Endodermal cell (in vitro differentiated cells): ENCODE data around the gene SNX4. TPM values are rescaled to one million over a fixed set of nuclear protein-coding genes. Genes with fewer than 3 reads are reported as not detected.
"Not testable (repeated sequence)": the region's sequence is repeated elsewhere in the genome, so short reads cannot be mapped to it uniquely, and the experiment has no call there.

Experiments
- DNase-seq: peaks from one replicate; pipeline ENCODE4 v3.0.0-alpha.2; 2017
- H3K27ac ChIP-seq: 2 replicates; pipeline ENCODE4 v1.5.1; 2013; ENCODE audit warnings: mild to moderate bottlenecking, low read depth, low read length, moderate library complexity
- H3K27me3 ChIP-seq: 2 replicates; pipeline ENCODE4 v1.6.1; 2013; ENCODE audit warnings: mild to moderate bottlenecking, low read length, moderate library complexity; ENCODE audit not compliant: insufficient read depth, control insufficient read depth, poor library complexity, severe bottlenecking
- H3K36me3 ChIP-seq: 2 replicates; pipeline ENCODE4 v1.7.0; 2013; ENCODE audit warnings: mild to moderate bottlenecking, low read length, moderate library complexity; ENCODE audit not compliant: control insufficient read depth, insufficient read depth
- H3K4me1 ChIP-seq: one replicate; pipeline ENCODE4 v1.7.0; 2013; ENCODE audit warnings: low read length; ENCODE audit not compliant: control insufficient read depth, insufficient read depth
- H3K4me3 ChIP-seq: 2 replicates; pipeline ENCODE4 v1.5.1; 2013; ENCODE audit warnings: mild to moderate bottlenecking, low read length, moderate library complexity
- H3K9ac ChIP-seq: 2 replicates; pipeline ENCODE4 v1.6.1; 2013; ENCODE audit warnings: mild to moderate bottlenecking, low read length, moderate library complexity; ENCODE audit not compliant: poor library complexity, severe bottlenecking; ENCODE audit errors: extremely low read depth
- H3K9me3 ChIP-seq: 2 replicates; pipeline ENCODE4 v1.6.1; 2013; ENCODE audit warnings: mild to moderate bottlenecking, low read length, moderate library complexity; ENCODE audit not compliant: control insufficient read depth
- H3K27ac Mint-ChIP-seq: 2 replicates; pipeline ENCODE4 v1.8.0; 2020; ENCODE audit warnings: mixed read lengths
- H3K27me3 Mint-ChIP-seq: 2 replicates; pipeline ENCODE4 v1.8.0; 2021; ENCODE audit warnings: mild to moderate bottlenecking, mixed read lengths; ENCODE audit not compliant: insufficient read depth
- H3K36me3 Mint-ChIP-seq: 2 replicates; pipeline ENCODE4 v1.8.0; 2020; ENCODE audit warnings: low read depth, mixed read lengths
- H3K4me1 Mint-ChIP-seq: 2 replicates; pipeline ENCODE4 v1.8.0; 2020; ENCODE audit warnings: mixed read lengths
- H3K4me3 Mint-ChIP-seq: 2 replicates; pipeline ENCODE4 v1.8.0; 2020; ENCODE audit warnings: mild to moderate bottlenecking, moderate library complexity, mixed read lengths
- H3K9me3 Mint-ChIP-seq: 2 replicates; pipeline ENCODE4 v1.8.0; 2020; ENCODE audit warnings: mild to moderate bottlenecking, mixed read lengths
- WGBS, 2 experiments: methylation state at CpG; one replicate each; pipeline versions ENCODE4 v1.1.5 to v1.1.7; 2013; ENCODE audit warnings: missing lambda C conversion rate in 2 of 2, mixed read lengths in 1 of 2; ENCODE audit not compliant: insufficient coverage in 1 of 2, insufficient read length in 1 of 2; 5-methylcytosine and 5-hydroxymethylcytosine counted together
- total RNA-seq, 2 donors: library from RNA; stranded (reverse); fragmentation: NEBNext Ultra II Directional in 1 of 2; extraction: Animal tissue kit (Norgen Biotek cat#: 25700) in 1 of 2; gene quantifications; 2 replicates in 1 of 2; 3 replicates in 1 of 2; pipeline ENCODE4 v1.2.1, GENCODE V29; 2021
- TF ChIP-seq, protein P1 (sequence below): fragments of 200-600 bp; sonication (generic); conservative IDR thresholded peaks from 2 replicates; pipeline ENCODE4 v1.5.0; 2021; ENCODE audit warnings: antibody characterized with exemption, mild to moderate bottlenecking

SNX4 gene
- total RNA-seq, 2 donors from 2014 or later, result 33.2 to 33.9 TPM

DNA sequence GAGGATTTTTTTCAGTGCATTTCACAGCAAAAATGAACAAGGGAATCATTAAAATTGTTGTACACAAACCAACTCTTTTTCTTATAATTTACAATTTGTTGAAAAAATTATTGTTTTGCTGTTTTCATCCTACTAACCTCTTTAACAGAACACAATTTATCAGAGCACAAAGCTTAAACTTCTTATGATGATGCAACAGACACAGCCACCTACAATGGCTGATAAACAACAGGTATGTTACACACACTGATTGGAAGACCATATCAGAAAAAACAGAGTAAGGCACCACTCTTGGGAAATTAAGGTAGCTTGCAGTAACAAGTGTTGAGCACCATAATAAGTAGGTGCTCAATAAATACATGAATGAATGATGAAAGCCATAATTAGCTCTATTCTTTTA lies 8.9 kb upstream of the SNX4 start:
- peaks cover 32% of the 10 kb centered on the region for H3K36me3 ChIP-seq
- no peak overlapping the region for H3K9ac ChIP-seq

GRCh38 chr3:125525153-125525552 lies 5.2 kb upstream of the SNX4 start:
- Mint-ChIP-seq H3K27ac (peak overlapping the region; percentile 20), H3K4me1 (peaks cover 5% of the 10 kb centered on the region), H3K4me3 (no peak overlapping the region), H3K9me3 (no peaks in the 10 kb centered on the region), H3K36me3 (peaks cover 24% of the 10 kb centered on the region), H3K27me3 (no peaks in the 10 kb centered on the region)
- Histone ChIP-seq H3K27ac (no peak overlapping the region), H3K9ac (no peak overlapping the region), H3K36me3 (peaks cover 15% of the 10 kb centered on the region), H3K27me3 (no peaks in the 10 kb centered on the region), H3K9me3 (no peaks in the 10 kb centered on the region), H3K4me1 (no peaks in the 10 kb centered on the region), H3K4me3 (no peak overlapping the region)
- no peak for DNase-seq
- 92 to 100% methylated on average over 2 to 4 of the region's 4 CpGs for WGBS, 2 experiments
- TF ChIP-seq, protein P1, sequence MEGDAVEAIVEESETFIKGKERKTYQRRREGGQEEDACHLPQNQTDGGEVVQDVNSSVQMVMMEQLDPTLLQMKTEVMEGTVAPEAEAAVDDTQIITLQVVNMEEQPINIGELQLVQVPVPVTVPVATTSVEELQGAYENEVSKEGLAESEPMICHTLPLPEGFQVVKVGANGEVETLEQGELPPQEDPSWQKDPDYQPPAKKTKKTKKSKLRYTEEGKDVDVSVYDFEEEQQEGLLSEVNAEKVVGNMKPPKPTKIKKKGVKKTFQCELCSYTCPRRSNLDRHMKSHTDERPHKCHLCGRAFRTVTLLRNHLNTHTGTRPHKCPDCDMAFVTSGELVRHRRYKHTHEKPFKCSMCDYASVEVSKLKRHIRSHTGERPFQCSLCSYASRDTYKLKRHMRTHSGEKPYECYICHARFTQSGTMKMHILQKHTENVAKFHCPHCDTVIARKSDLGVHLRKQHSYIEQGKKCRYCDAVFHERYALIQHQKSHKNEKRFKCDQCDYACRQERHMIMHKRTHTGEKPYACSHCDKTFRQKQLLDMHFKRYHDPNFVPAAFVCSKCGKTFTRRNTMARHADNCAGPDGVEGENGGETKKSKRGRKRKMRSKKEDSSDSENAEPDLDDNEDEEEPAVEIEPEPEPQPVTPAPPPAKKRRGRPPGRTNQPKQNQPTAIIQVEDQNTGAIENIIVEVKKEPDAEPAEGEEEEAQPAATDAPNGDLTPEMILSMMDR, result no peak

More for the DNA sequence above, 8.9 kb upstream of the SNX4 start:
- Histone ChIP-seq H3K9me3 (no peaks in the 10 kb centered on the region), H3K27me3 (no peaks in the 10 kb centered on the region), H3K27ac (no peak overlapping the region), H3K4me1 (no peaks in the 10 kb centered on the region), H3K4me3 (no peak overlapping the region)
- no peaks in the 10 kb centered on the region for H3K27me3 Mint-ChIP-seq
- H3K9me3 Mint-ChIP-seq, result no peaks in the 10 kb centered on the region
- H3K4me3 Mint-ChIP-seq, result no peak overlapping the region
- TF ChIP-seq, protein P1, result no peak
- no peak for DNase-seq
- peaks cover 35% of the 10 kb centered on the region for H3K36me3 Mint-ChIP-seq
- H3K4me1 Mint-ChIP-seq, result peaks cover 5% of the 10 kb centered on the region
- no peak overlapping the region for H3K27ac Mint-ChIP-seq

DNA sequence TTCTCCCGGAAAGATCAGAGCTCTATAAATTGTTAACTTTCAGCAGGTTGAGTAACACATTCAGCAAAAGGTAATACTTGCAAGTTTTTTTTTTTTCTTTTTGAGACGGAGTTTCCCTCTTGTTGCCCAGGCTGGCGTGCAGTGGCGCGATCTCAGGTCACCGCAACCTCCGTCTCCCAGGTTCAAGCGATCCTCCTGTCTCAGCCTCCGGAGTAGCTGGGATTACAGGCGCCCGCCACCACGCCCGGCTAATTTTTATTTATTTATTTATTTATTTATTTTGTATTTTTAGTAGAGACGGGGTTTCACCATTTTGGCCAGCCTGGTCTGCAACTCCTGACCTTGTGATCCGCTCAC lies 539 bp upstream of the SNX4 start:
- 92 to 98% methylated on average over 10 to 11 of the region's 15 CpGs for WGBS, 2 experiments
- peak overlapping the region; percentile 96 for H3K4me3 Mint-ChIP-seq

DNA sequence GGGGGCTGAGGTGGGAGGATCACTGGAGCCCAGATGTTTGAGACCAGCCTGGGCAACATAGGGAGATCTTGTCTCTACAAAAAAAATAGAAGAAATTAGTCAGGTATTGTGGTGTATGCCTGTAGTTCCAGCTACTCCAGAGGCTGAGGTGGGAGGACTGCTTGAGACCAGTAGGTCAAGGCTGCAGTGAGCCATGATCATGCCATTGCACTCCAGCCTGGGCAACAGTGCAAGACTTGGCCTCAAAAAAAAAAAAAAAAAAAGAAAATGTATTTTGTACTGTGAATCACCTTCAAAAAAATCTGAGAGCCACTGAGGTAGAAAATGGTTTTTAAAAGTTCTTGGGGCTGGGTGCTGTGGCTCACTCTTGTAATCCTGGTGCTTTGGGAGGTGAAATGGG lies 4.6 kb downstream of the SNX4 start:
- no peak overlapping the region for H3K27ac Mint-ChIP-seq
- H3K4me1 Mint-ChIP-seq, result peaks cover 6% of the 10 kb centered on the region
- Histone ChIP-seq H3K36me3 (peaks cover 42% of the 10 kb centered on the region), H3K4me1 (no peaks in the 10 kb centered on the region), H3K4me3 (no peak overlapping the region), H3K27me3 (no peaks in the 10 kb centered on the region), H3K9me3 (no peaks in the 10 kb centered on the region), H3K27ac (no peak overlapping the region), H3K9ac (no peak overlapping the region)
- no peaks in the 10 kb centered on the region for H3K27me3 Mint-ChIP-seq
- no peak for DNase-seq
- H3K4me3 Mint-ChIP-seq, result no peak overlapping the region
- peaks cover 21% of the 10 kb centered on the region for H3K36me3 Mint-ChIP-seq
- TF ChIP-seq, protein P1, result no peak
- H3K9me3 Mint-ChIP-seq, result no peaks in the 10 kb centered on the region

More for the DNA sequence above, 539 bp upstream of the SNX4 start:
- Mint-ChIP-seq H3K4me1 (peaks cover 10% of the 10 kb centered on the region), H3K27ac (peak overlapping the region; percentile 85)
- not testable (repeated sequence) for H3K4me1 ChIP-seq, H3K9me3 ChIP-seq, H3K27me3 ChIP-seq, H3K27me3 Mint-ChIP-seq, DNase-seq, H3K9me3 Mint-ChIP-seq, H3K36me3 Mint-ChIP-seq
- Histone ChIP-seq H3K36me3 (peaks cover 10% of the 10 kb centered on the region), H3K27ac (peak overlapping the region; percentile 89), H3K4me3 (peak overlapping the region; percentile 90), H3K9ac (peak overlapping the region; percentile 80)
